Activated CD8-positive, alpha-beta memory T cell treated with anti-CD3 and anti-CD28 coated beads for 4 hours (primary cell): ENCODE data around the gene RELB.

Experiments used
- DNase-seq, 2 donors: peaks; one replicate each; pipeline ENCODE4 v3.0.0-alpha.2; 2020; ENCODE audit warnings: low read depth in 2 of 2

RELB gene

GRCh38 chr19:45079911-45080370 is 78.7 kb downstream of the RELB start:
- no peak for DNase-seq

GRCh38 chr19:45082170-45082569 is 80.9 kb downstream of the RELB start:
- DNase-seq, result no peak

- no peak for DNase-seq
Observed at GRCh38 chr19:45086480-45086879, 85.2 kb downstream of the RELB start.

GRCh38 chr19:45087531-45087930 is 86.3 kb downstream of the RELB start:
- DNase-seq, result peak in 1 of 2 donors; percentile 38
